Loucy (cell line): ENCODE measurements around the gene SAPCD1.
A peak's percentile ranks its signal among the peaks of the same experiment; 100 is the strongest.

Experiments
- H2AFZ ChIP-seq: fragments of 200-600 bp; sonication (generic); 2 replicates; pipeline ENCODE4 v1.6.0; 2016; ENCODE audit warnings: antibody characterized with exemption, mild to moderate bottlenecking, low read length, moderate library complexity
- H3F3A ChIP-seq: fragments of 200-600 bp; 2 replicates; pipeline ENCODE4 v1.6.0; 2016; ENCODE audit warnings: antibody characterized with exemption, low read depth, mild to moderate bottlenecking
- H3K27me3 ChIP-seq: fragments of 200-600 bp; sonication (generic); 2 replicates; pipeline ENCODE4 v1.6.1; 2014; ENCODE audit warnings: low read length, mild to moderate bottlenecking; ENCODE audit not compliant: insufficient read depth, poor library complexity, severe bottlenecking
- H3K36me3 ChIP-seq: fragments of 200-600 bp; sonication (generic); 2 replicates; pipeline ENCODE4 v1.6.1; 2016; ENCODE audit warnings: low read length; ENCODE audit not compliant: insufficient read depth
- H3K4me1 ChIP-seq: fragments of 200-600 bp; sonication (generic); 2 replicates; pipeline ENCODE4 v1.5.1; 2014; ENCODE audit warnings: low read length, mild to moderate bottlenecking; ENCODE audit not compliant: insufficient read depth, poor library complexity, severe bottlenecking
- H3K4me2 ChIP-seq: fragments of 200-600 bp; sonication (generic); 2 replicates; pipeline ENCODE4 v1.6.0; 2014; ENCODE audit warnings: antibody characterized with exemption, low read length, low read depth, mild to moderate bottlenecking; ENCODE audit not compliant: poor library complexity, severe bottlenecking
- H3K4me3 ChIP-seq: fragments of 200-600 bp; sonication (generic); 2 replicates; pipeline ENCODE4 v1.5.1; 2014; ENCODE audit warnings: low read length, mild to moderate bottlenecking, mixed read lengths; ENCODE audit not compliant: poor library complexity, severe bottlenecking
- H3K79me2 ChIP-seq: fragments of 200-600 bp; sonication (generic); 2 replicates; pipeline ENCODE4 v1.6.1; 2014; ENCODE audit warnings: low read length; ENCODE audit not compliant: insufficient read depth
- H3K9ac ChIP-seq: fragments of 200-600 bp; sonication (generic); 2 replicates; pipeline ENCODE4 v1.6.0; 2014; ENCODE audit warnings: mild to moderate bottlenecking, low read depth, low read length, moderate library complexity; ENCODE audit not compliant: poor library complexity, severe bottlenecking
- H3K9me2 ChIP-seq: fragments of 200-600 bp; sonication (generic); replicated peaks from 2 replicates; pipeline ENCODE4 v1.6.1; 2016; ENCODE audit warnings: low read depth, low read length, mixed read lengths
- H3K9me3 ChIP-seq: fragments of 200-600 bp; sonication (generic); 2 replicates; pipeline ENCODE4 v1.6.1; 2014; ENCODE audit warnings: mild to moderate bottlenecking, antibody characterized with exemption, low read length, low read depth; ENCODE audit not compliant: insufficient read depth
- H4K20me1 ChIP-seq: fragments of 200-600 bp; sonication (generic); 2 replicates; pipeline ENCODE4 v1.6.0; 2014; ENCODE audit warnings: antibody characterized with exemption, low read length, mild to moderate bottlenecking; ENCODE audit not compliant: insufficient read depth, poor library complexity, severe bottlenecking
- EZH2phosphoT487 ChIP-seq: fragments of 200-600 bp; IDR thresholded peaks from 2 replicates; pipeline ENCODE4 v1.6.1; 2018; ENCODE audit warnings: antibody characterized with exemption, mild to moderate bottlenecking, moderate library complexity, borderline replicate concordance
- TF ChIP-seq, protein P1 (sequence below): fragments of 200-600 bp; sonication (generic); conservative IDR thresholded peaks from 2 replicates; pipeline ENCODE4 v1.5.1; 2014; ENCODE audit warnings: mild to moderate bottlenecking, antibody characterized with exemption, low read length

Gene SAPCD1

DNA sequence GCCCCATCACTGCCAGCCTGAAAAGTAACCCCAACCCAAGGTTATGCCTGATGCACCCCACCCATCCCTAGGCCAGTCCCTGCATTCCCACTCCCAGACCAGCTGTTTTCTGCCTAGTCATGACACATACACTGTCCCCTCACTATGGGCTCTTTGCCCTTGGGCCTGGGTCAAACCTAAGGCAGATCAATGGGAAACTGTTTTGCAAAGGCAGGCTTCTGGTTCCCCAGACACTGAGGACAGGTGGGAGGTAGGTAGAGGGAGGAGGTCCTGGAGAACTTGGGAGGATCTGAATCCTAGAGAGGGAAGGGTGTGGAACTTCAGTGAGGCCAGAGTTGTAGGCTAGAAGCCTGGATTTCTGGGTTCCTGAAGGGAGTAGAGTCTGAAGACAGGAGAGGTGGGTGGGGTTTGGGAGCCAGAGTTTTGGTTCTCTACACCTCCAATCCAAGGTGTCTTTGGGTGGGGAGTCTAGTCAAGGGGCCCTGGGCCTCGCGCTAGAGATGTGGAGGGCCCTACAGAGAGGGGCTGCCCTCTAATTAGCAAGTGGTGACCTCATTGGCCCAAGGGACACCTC, 28.1 kb upstream of the SAPCD1 start:
- no peaks in the 10 kb centered on the region for H3K9me2 ChIP-seq
- peaks cover 9% of the 10 kb centered on the region for H3K27me3 ChIP-seq
- peaks cover 36% of the 10 kb centered on the region for H4K20me1 ChIP-seq
- peaks cover 75% of the 10 kb centered on the region for H3K79me2 ChIP-seq
- no peak overlapping the region for H2AFZ ChIP-seq
- peak overlapping the region; percentile 99 for H3K4me2 ChIP-seq
- H3K9ac ChIP-seq = peak overlapping the region; percentile 100
- peaks cover 23% of the 10 kb centered on the region for H3F3A ChIP-seq
- H3K4me3 ChIP-seq = peak overlapping the region; percentile 100
- peaks cover 61% of the 10 kb centered on the region for H3K4me1 ChIP-seq
- no peaks in the 10 kb centered on the region for H3K9me3 ChIP-seq
- TF ChIP-seq, protein P1, sequence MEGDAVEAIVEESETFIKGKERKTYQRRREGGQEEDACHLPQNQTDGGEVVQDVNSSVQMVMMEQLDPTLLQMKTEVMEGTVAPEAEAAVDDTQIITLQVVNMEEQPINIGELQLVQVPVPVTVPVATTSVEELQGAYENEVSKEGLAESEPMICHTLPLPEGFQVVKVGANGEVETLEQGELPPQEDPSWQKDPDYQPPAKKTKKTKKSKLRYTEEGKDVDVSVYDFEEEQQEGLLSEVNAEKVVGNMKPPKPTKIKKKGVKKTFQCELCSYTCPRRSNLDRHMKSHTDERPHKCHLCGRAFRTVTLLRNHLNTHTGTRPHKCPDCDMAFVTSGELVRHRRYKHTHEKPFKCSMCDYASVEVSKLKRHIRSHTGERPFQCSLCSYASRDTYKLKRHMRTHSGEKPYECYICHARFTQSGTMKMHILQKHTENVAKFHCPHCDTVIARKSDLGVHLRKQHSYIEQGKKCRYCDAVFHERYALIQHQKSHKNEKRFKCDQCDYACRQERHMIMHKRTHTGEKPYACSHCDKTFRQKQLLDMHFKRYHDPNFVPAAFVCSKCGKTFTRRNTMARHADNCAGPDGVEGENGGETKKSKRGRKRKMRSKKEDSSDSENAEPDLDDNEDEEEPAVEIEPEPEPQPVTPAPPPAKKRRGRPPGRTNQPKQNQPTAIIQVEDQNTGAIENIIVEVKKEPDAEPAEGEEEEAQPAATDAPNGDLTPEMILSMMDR = no peak
- TF ChIP-seq EZH2phosphoT487 = no peak
- peaks cover 35% of the 10 kb centered on the region for H3K36me3 ChIP-seq

DNA sequence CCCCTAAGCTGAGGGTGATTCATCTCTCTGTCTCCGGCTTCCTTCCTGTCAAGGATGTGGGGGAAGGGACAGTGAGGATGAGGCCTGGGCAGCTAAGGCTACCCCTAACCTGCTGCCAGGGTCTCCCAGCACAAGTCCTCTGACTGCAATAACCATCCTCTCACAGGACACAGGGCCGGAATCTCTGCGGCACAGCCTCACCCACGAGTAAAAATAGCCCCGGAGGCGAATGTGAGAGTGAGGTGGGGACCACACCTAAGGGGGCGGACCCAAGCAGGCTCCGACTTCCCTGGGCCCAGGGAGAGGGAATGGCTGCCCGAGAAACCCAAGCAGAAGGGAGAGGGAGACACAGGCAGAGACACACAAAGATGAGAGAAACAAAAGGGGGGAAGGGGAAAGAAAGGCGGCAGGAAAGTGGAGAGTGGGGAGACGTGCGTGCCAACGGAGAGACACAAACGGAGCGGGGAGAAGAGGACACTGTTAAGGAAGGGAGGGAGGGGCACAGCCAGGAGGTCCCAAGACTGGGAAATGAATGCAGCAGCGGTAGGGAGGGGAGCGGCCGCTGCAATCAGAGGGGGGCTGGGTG, 27.5 kb upstream of the SAPCD1 start:
- peaks cover 35% of the 10 kb centered on the region for H3K36me3 ChIP-seq
- H4K20me1 ChIP-seq = peaks cover 36% of the 10 kb centered on the region
- peak overlapping the region; percentile 100 for H3K9ac ChIP-seq
- peaks cover 71% of the 10 kb centered on the region for H3K79me2 ChIP-seq
- H3K4me3 ChIP-seq = peak overlapping the region; percentile 100
- no peaks in the 10 kb centered on the region for H3K9me2 ChIP-seq
- H2AFZ ChIP-seq = no peak overlapping the region
- H3K4me2 ChIP-seq = peak overlapping the region; percentile 99
- H3K9me3 ChIP-seq = no peaks in the 10 kb centered on the region
- H3K27me3 ChIP-seq = peaks cover 9% of the 10 kb centered on the region
- H3K4me1 ChIP-seq = peaks cover 63% of the 10 kb centered on the region
- no peak for TF ChIP-seq EZH2phosphoT487
- TF ChIP-seq, protein P1 = no peak
- H3F3A ChIP-seq = peaks cover 23% of the 10 kb centered on the region

DNA sequence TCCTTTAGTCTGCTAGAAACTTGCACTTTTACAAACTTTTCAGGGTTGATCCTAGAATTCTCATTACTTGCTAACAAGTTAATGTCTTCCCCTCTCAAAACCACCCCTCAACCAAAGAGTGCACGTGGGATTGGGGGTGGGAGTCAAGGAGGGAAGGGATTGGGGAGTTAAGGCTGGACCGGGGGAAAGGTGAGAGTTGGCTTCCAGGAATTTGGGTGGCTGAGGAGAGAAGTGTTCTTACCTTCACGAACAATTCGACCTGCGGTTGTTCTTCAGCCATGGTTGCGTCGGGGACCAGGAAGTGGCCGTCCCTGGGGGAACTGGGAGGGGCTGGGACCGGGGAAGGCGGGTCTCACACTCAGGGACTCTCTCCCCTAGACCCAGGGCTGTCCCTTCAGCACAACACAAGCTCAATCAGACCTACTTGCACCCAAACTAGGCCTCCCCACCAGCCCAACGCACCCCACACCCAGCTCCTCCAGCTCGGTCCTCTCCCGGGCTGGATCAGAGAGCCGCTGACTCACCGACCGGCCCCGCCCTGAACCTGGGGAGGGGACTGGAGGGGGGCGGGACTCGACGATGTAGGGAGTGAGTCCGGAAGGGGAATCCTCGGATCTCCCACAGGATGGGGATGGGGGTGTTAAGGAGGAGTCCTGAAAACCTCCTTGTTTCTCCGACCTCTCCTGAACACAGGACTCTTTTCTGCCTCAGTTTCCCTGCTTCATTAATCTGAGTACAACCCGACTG, 26.3 kb upstream of the SAPCD1 start, which contains the start of gene CLIC1:
Gene CLIC1 (minus strand): TSS at position 510 of the 747 bp plus-strand sequence. CDS start 230 bp downstream, at position 280.
- peaks cover 75% of the 10 kb centered on the region for H3K79me2 ChIP-seq
- peaks cover 20% of the 10 kb centered on the region for H3F3A ChIP-seq
- no peak within 1 kb of the TSS for H2AFZ ChIP-seq

More for the DNA sequence above, 26.3 kb upstream of the SAPCD1 start, which contains the start of gene CLIC1:
- H3K4me3 ChIP-seq = peak within 1 kb of the TSS; percentile 100
- no peaks in the 10 kb centered on the region for H3K9me2 ChIP-seq
- H3K9me3 ChIP-seq = no peaks in the 10 kb centered on the region
- H3K36me3 ChIP-seq = peaks cover 27% of the 10 kb centered on the region
- H3K27me3 ChIP-seq = peaks cover 9% of the 10 kb centered on the region
- peaks cover 29% of the 10 kb centered on the region for H4K20me1 ChIP-seq
- TF ChIP-seq, protein P1 = no peak
- no peak for TF ChIP-seq EZH2phosphoT487
- peaks cover 60% of the 10 kb centered on the region for H3K4me1 ChIP-seq
- H3K9ac ChIP-seq = peak within 1 kb of the TSS; percentile 100
- peak within 1 kb of the TSS; percentile 99 for H3K4me2 ChIP-seq
